IMR-90 (cell line): ENCODE data around the gene MAN2B1.

Source experiments
- CTCF ChIP-seq: conservative IDR thresholded peaks from 2 replicates; pipeline ENCODE4 v1.5.1; 2012; ENCODE audit warnings: mild to moderate bottlenecking, low read depth, low read length, improper control_type of control experiment
- FOS ChIP-seq: fragments of 150-350 bp; IDR thresholded peaks from 2 replicates; pipeline ENCODE4 v1.6.1; 2016; ENCODE audit warnings: low read depth, low read length
- MAFK ChIP-seq: IDR thresholded peaks from 2 replicates; pipeline ENCODE4 v1.6.1; 2012; ENCODE audit warnings: low read depth, low read length, improper control_type of control experiment
- MXI1 ChIP-seq: IDR thresholded peaks from 2 replicates; pipeline ENCODE4 v1.6.1; 2012; ENCODE audit warnings: low read depth, mild to moderate bottlenecking, low read length, moderate library complexity, borderline replicate concordance
- NFE2L2 ChIP-seq: fragments of 150-350 bp; IDR thresholded peaks from 2 replicates; pipeline ENCODE4 v1.6.1; 2016; ENCODE audit warnings: low read depth, mild to moderate bottlenecking, low read length
- POLR2A ChIP-seq: IDR thresholded peaks from 2 replicates; pipeline ENCODE4 v1.6.1; 2012; ENCODE audit warnings: mild to moderate bottlenecking, low read depth, low read length
- RAD21 ChIP-seq: IDR thresholded peaks from 2 replicates; pipeline ENCODE4 v1.6.1; 2012; ENCODE audit warnings: low read length, improper control_type of control experiment
- RCOR1 ChIP-seq: IDR thresholded peaks from 2 replicates; pipeline ENCODE4 v1.6.1; 2012; ENCODE audit warnings: mild to moderate bottlenecking, low read length, improper control_type of control experiment; ENCODE audit not compliant: insufficient replicate concordance
- RFX5 ChIP-seq: IDR thresholded peaks from 2 replicates; pipeline ENCODE4 v1.8.0; 2012; ENCODE audit warnings: low read depth, mild to moderate bottlenecking, low read length, moderate library complexity
- USF2 ChIP-seq: fragments of 150-350 bp; IDR thresholded peaks from 2 replicates; pipeline ENCODE4 v1.6.1; 2017; ENCODE audit warnings: mild to moderate bottlenecking, antibody characterized with exemption, low read length, low read depth

GRCh38 chr19:12655546-12655945 lies 11.0 kb downstream of the MAN2B1 start:
- TF ChIP-seq CTCF = no peak
- TF ChIP-seq RCOR1 = no peak
- TF ChIP-seq POLR2A = no peak
- no peak for TF ChIP-seq RAD21
- TF ChIP-seq FOS = no peak
- TF ChIP-seq NFE2L2 = no peak
- TF ChIP-seq MXI1 = no peak
- no peak for TF ChIP-seq RFX5
- no peak for TF ChIP-seq MAFK
- no peak for TF ChIP-seq USF2
